OCI-LY3 (cell line): ENCODE measurements around the gene MICALL1.
"Not testable (repeated sequence)": the region's sequence is repeated elsewhere in the genome, so short reads cannot be mapped to it uniquely, and the experiment has no call there.

Experiments used
- H2AFZ ChIP-seq: fragments of 200-600, 300-600 bp; shearing (Covaris generic); 2 replicates; pipeline ENCODE4 v1.6.0; 2014; ENCODE audit warnings: antibody characterized with exemption, low read depth, low read length
- H3K27ac ChIP-seq: fragments of 200-600, 300-600 bp; sonication (generic); 2 replicates; pipeline ENCODE4 v1.5.1; 2014; ENCODE audit warnings: mild to moderate bottlenecking, low read length, moderate library complexity, mixed read lengths
- H3K27me3 ChIP-seq: fragments of 200-600, 300-600 bp; sonication (generic); 2 replicates; pipeline ENCODE4 v1.6.1; 2014; ENCODE audit warnings: low read depth, low read length, mixed read lengths
- H3K36me3 ChIP-seq: fragments of 200-600, 300-600 bp; sonication (generic); replicated peaks from 2 replicates; pipeline ENCODE3; 2014; ENCODE audit warnings: low read depth, low read length, mixed read lengths
- H3K4me1 ChIP-seq: fragments of 300-600, 200-600 bp; sonication (generic); 2 replicates; pipeline ENCODE4 v1.6.1; 2014; ENCODE audit warnings: low read length, mixed read lengths
- H3K4me2 ChIP-seq: fragments of 200-600, 300-600 bp; sonication (generic); 2 replicates; pipeline ENCODE4 v1.6.1; 2014; ENCODE audit warnings: low read length, mixed read lengths
- H3K4me3 ChIP-seq: fragments of 300-600, 200-600 bp; sonication (generic); 2 replicates; pipeline ENCODE4 v1.5.1; 2014; ENCODE audit warnings: antibody characterized with exemption, mild to moderate bottlenecking, low read length, moderate library complexity
- H3K79me2 ChIP-seq: fragments of 300-600, 200-600 bp; shearing (Covaris generic); 2 replicates; pipeline ENCODE4 v1.6.1; 2014; ENCODE audit warnings: mild to moderate bottlenecking, low read length, mixed read lengths
- H3K9ac ChIP-seq: fragments of 300-600, 200-600 bp; shearing (Covaris generic); 2 replicates; pipeline ENCODE4 v1.6.0; 2014; ENCODE audit warnings: mild to moderate bottlenecking, low read length, moderate library complexity
- H3K9me3 ChIP-seq: fragments of 200-600, 300-600 bp; shearing (Covaris generic); 2 replicates; pipeline ENCODE4 v1.6.1; 2014; ENCODE audit warnings: low read length, mixed read lengths; ENCODE audit not compliant: insufficient read depth
- H4K20me1 ChIP-seq: fragments of 200-600, 300-600 bp; sonication (generic); 2 replicates; pipeline ENCODE4 v1.6.1; 2016; ENCODE audit warnings: low read length, mixed read lengths; ENCODE audit not compliant: insufficient read depth
- EZH2phosphoT487 ChIP-seq: fragments of 200-600 bp; shearing (Covaris generic); IDR thresholded peaks from 2 replicates; pipeline ENCODE4 v1.6.1; 2018; ENCODE audit warnings: antibody characterized with exemption, mixed run types, low read depth
- TF ChIP-seq, protein P1 (sequence below): fragments of 200-600, 300-600 bp; sonication (generic); IDR thresholded peaks from 2 replicates; pipeline ENCODE4 v1.5.1; 2014; ENCODE audit warnings: antibody characterized with exemption, low read length, low read depth

The MICALL1 gene

DNA sequence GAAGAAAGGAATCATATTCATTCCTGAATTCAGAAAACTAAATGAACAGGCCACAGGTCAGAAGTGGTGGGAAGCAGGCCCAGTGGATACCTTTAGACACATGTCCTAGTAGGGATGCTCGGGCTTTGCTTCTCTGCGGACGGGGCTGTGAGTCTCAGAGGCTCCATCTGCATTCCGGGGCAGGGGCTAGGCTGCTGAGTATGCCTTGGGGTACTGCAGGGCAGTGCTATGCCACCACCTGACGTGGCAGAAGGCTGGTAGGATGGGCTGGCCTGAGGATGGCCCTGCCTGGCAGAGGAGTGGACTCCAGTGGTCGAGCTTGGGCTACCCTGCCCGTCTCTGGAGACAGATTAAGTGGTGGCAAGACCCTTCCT, 37.7 kb downstream of the MICALL1 start:
- Histone ChIP-seq H4K20me1 (no peaks in the 10 kb centered on the region), H3K4me3 (no peak overlapping the region), H3K27ac (no peak overlapping the region), H3K9me3 (no peaks in the 10 kb centered on the region), H3K79me2 (no peaks in the 10 kb centered on the region), H3K4me2 (no peak overlapping the region), H2AFZ (no peak overlapping the region), H3K9ac (no peak overlapping the region), H3K27me3 (no peaks in the 10 kb centered on the region), H3K4me1 (no peaks in the 10 kb centered on the region), H3K36me3 (peaks cover 2% of the 10 kb centered on the region)
- TF ChIP-seq EZH2phosphoT487: no peak
- TF ChIP-seq, protein P1, sequence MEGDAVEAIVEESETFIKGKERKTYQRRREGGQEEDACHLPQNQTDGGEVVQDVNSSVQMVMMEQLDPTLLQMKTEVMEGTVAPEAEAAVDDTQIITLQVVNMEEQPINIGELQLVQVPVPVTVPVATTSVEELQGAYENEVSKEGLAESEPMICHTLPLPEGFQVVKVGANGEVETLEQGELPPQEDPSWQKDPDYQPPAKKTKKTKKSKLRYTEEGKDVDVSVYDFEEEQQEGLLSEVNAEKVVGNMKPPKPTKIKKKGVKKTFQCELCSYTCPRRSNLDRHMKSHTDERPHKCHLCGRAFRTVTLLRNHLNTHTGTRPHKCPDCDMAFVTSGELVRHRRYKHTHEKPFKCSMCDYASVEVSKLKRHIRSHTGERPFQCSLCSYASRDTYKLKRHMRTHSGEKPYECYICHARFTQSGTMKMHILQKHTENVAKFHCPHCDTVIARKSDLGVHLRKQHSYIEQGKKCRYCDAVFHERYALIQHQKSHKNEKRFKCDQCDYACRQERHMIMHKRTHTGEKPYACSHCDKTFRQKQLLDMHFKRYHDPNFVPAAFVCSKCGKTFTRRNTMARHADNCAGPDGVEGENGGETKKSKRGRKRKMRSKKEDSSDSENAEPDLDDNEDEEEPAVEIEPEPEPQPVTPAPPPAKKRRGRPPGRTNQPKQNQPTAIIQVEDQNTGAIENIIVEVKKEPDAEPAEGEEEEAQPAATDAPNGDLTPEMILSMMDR: no peak

DNA sequence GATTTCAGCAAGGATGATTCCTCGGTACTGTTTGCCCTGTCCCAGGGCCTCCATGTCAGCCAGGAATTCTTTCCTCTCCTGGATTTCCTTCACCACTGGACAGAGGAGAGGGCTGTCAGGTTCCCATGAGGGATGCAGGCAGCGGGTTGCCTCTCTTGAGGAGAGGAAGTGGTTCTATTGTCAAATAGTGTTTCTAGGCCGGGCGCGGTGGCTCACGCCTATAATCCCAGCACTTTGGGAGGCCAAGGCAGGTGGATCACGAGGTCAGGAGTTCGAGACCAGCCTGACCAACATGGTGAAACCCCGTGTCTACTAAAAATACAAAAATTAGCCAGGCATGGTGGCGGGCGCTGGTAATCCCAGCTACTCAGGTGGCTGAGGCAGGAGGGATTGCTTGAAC, 38.3 kb downstream of the MICALL1 start:
- not testable (repeated sequence) for H3K79me2 ChIP-seq, H3K4me3 ChIP-seq, H3K27ac ChIP-seq, H3K36me3 ChIP-seq, H3K4me2 ChIP-seq, H3K9me3 ChIP-seq, H4K20me1 ChIP-seq, H3K4me1 ChIP-seq, H2AFZ ChIP-seq, H3K27me3 ChIP-seq, H3K9ac ChIP-seq

DNA sequence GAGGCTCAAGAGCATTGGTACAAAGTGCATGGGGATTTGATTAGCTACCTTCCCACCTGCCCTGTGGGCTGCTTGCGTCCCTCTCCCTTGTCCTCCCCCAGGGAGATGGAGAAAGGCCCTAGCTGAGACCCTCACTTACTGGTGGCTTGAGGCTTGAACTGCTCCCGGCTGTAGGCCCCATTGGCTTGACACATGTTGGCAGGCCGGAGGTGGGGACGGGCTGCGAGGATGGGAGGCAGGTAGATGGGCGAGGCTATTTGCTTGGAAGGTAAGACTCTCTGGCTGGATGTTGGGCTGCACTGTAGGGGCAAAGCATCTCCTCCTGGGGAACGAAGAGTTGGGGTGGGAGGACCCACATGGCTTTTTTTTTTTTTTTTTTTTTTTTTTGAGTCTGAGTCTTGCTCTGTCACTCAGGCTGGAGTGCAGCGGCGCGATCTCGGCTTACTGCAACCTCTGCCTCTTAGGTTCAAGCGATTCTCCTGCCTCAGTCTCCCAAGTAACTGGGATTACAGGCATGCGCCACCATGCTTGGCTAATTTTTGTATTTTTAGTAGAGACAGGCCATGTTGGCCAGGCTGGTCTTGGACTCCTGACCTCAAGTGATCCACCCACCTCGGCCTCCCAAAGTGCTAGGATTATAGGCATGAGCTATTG, 41.2 kb downstream of the MICALL1 start:
- H3K4me2 ChIP-seq, H3K36me3 ChIP-seq, H3K9ac ChIP-seq, H3K27ac ChIP-seq, H3K79me2 ChIP-seq, H3K4me1 ChIP-seq, H2AFZ ChIP-seq, H4K20me1 ChIP-seq, H3K9me3 ChIP-seq, H3K4me3 ChIP-seq, H3K27me3 ChIP-seq: not testable (repeated sequence)

DNA sequence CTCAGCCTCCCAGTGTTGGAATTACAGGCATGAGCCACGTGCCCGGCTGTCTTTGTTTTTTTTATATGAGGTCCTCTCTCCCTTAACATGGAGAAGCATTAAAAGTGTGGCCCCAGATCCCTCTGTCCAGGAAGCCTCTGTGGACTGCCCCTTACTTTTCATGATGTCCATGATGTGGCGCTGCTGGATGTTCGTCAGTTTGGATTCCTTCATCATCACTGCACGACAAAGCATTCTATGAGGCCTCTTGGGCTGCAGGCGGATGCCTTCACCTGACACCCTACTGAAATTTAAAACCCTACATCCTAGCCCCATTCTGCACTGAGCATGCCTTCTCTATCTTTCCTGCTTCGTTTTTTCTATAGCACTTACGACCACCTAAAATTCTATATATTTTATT, 45.2 kb downstream of the MICALL1 start:
- Histone ChIP-seq H3K27me3 (no peaks in the 10 kb centered on the region), H4K20me1 (no peaks in the 10 kb centered on the region), H3K9me3 (no peaks in the 10 kb centered on the region), H3K4me2 (no peak overlapping the region), H3K4me1 (peaks cover 10% of the 10 kb centered on the region), H2AFZ (no peak overlapping the region), H3K36me3 (no peaks in the 10 kb centered on the region), H3K4me3 (no peak overlapping the region), H3K27ac (no peak overlapping the region), H3K79me2 (peaks cover 20% of the 10 kb centered on the region), H3K9ac (no peak overlapping the region)
- no peak for TF ChIP-seq EZH2phosphoT487
- TF ChIP-seq, protein P1: no peak

DNA sequence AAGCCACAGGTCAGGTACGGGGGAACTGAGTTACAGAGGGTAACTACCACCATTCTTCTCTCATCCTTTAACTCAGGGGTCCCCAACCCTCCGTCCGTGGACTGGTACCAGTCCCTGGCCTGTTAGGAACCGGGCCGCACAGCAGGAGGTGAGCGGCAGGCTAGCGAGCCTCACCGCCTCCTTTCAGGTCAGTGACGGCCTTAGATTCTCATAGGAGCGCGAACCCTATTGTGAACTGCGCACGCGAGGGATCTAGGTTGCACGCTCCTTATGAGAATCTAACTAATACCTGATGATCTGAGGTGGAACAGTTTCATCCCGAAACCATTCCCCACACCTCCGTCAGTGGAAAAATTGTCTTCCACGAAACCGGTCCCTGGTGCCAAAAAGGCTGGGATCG, 46.5 kb downstream of the MICALL1 start:
- peaks cover 20% of the 10 kb centered on the region for H3K79me2 ChIP-seq
- H3K4me1 ChIP-seq, H3K27ac ChIP-seq, H3K27me3 ChIP-seq, H4K20me1 ChIP-seq, H3K9me3 ChIP-seq: not testable (repeated sequence)
- peak overlapping the region; percentile 91; the same call in 1 of the 2 replicates for H3K9ac ChIP-seq
- H3K36me3 ChIP-seq: peaks cover 11% of the 10 kb centered on the region
- H3K4me2 ChIP-seq: peak overlapping the region; percentile 95
- H2AFZ ChIP-seq: peak overlapping the region; percentile 92
- peak overlapping the region; percentile 91 for H3K4me3 ChIP-seq
